Neural crest cell (in vitro differentiated cells): ENCODE results near the gene KCNQ1OT1. TPM values are rescaled to one million over a fixed set of nuclear protein-coding genes. Genes with fewer than 3 reads are reported as not detected.
"Not testable (repeated sequence)": the region's sequence is repeated elsewhere in the genome, so short reads cannot be mapped to it uniquely, and the experiment has no call there.

Experiments used
- DNase-seq: peaks from one replicate; pipeline ENCODE4 v3.0.0; 2021; ENCODE audit warnings: low read depth, mixed read lengths, low spot score
- H3K27ac Mint-ChIP-seq: one replicate; pipeline ENCODE4 v1.8.0; 2021; ENCODE audit warnings: mild to moderate bottlenecking, mixed read lengths; ENCODE audit not compliant: unreplicated experiment
- H3K27me3 Mint-ChIP-seq: 2 replicates; pipeline ENCODE4 v1.8.0; 2021; ENCODE audit warnings: low read depth, mild to moderate bottlenecking, mixed read lengths
- H3K36me3 Mint-ChIP-seq: 2 replicates; pipeline ENCODE4 v1.8.0; 2021; ENCODE audit warnings: low read depth, mild to moderate bottlenecking, mixed read lengths
- H3K4me1 Mint-ChIP-seq: 2 replicates; pipeline ENCODE4 v1.8.0; 2021; ENCODE audit warnings: mixed read lengths
- H3K4me3 Mint-ChIP-seq: one replicate; pipeline ENCODE4 v1.8.0; 2021; ENCODE audit warnings: mild to moderate bottlenecking, mixed read lengths
- H3K9me3 Mint-ChIP-seq: 2 replicates; pipeline ENCODE4 v1.8.0; 2021; ENCODE audit warnings: mixed read lengths
- CTCF ChIP-seq: fragments of 200-600 bp; sonication (generic); conservative IDR thresholded peaks from 2 replicates; pipeline ENCODE4 v1.5.0; 2021; ENCODE audit warnings: antibody characterized with exemption, mild to moderate bottlenecking
- total RNA-seq: library from RNA; stranded (reverse); gene quantifications from 2 replicates; pipeline ENCODE4 v1.2.1, GENCODE V29; 2021

The KCNQ1OT1 gene
- total RNA-seq, 1 donor from 2014 or later = 2.3 TPM

GRCh38 chr11:2641623-2642022 is 58.2 kb downstream of the KCNQ1OT1 start:
- TF ChIP-seq CTCF = no peak
- H3K4me1 Mint-ChIP-seq = no peaks in the 10 kb centered on the region

GRCh38 chr11:2639763-2640162 is 60.0 kb downstream of the KCNQ1OT1 start:
- H3K4me1 Mint-ChIP-seq, H3K27ac Mint-ChIP-seq, DNase-seq, H3K27me3 Mint-ChIP-seq: not testable (repeated sequence)
- Mint-ChIP-seq H3K36me3 (peaks cover 53% of the 10 kb centered on the region), H3K9me3 (peaks cover 30% of the 10 kb centered on the region), H3K4me3 (peak overlapping the region; percentile 19)

More at GRCh38 chr11:2641623-2642022, 58.2 kb downstream of the KCNQ1OT1 start:
- no peak for DNase-seq
- Mint-ChIP-seq H3K36me3 (peaks cover 62% of the 10 kb centered on the region), H3K27ac (no peak overlapping the region), H3K27me3 (peaks cover 6% of the 10 kb centered on the region), H3K9me3 (peaks cover 30% of the 10 kb centered on the region), H3K4me3 (no peak overlapping the region)

DNA sequence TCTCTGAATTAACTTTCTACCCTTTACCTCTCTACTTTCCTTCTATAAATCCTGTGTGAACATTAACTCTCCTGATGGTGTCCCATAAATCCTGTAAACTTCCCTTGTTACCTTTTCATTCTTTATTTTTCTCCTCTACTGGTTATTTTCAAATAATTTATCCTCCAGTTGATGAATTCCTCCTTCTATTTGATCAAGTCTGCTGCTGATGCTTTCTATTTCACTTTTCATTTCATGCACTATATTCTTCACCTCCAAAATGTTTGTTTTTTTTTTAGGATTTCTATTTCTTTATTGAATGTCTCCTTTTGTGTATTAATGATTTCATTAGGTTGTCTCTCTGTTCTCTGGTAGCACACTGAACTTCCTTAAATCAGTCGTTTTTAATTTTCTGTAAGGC is 68.6 kb downstream of the KCNQ1OT1 start:
- peaks cover 36% of the 10 kb centered on the region for H3K9me3 Mint-ChIP-seq
- H3K4me3 Mint-ChIP-seq = no peak overlapping the region

GRCh38 chr11:2630679-2631078 is 69.1 kb downstream of the KCNQ1OT1 start:
- Mint-ChIP-seq H3K27ac (no peak overlapping the region), H3K9me3 (peaks cover 36% of the 10 kb centered on the region), H3K36me3 (peaks cover 31% of the 10 kb centered on the region), H3K4me1 (no peaks in the 10 kb centered on the region), H3K4me3 (no peak overlapping the region), H3K27me3 (peaks cover 2% of the 10 kb centered on the region)
- no peak for DNase-seq
- no peak for TF ChIP-seq CTCF

More for the DNA sequence above, 68.6 kb downstream of the KCNQ1OT1 start:
- Mint-ChIP-seq H3K4me1 (no peaks in the 10 kb centered on the region), H3K27me3 (peaks cover 2% of the 10 kb centered on the region), H3K36me3 (peaks cover 31% of the 10 kb centered on the region), H3K27ac (no peak overlapping the region)
- no peak for TF ChIP-seq CTCF
- DNase-seq = no peak

- Mint-ChIP-seq H3K27me3 (peaks cover 2% of the 10 kb centered on the region), H3K9me3 (peaks cover 10% of the 10 kb centered on the region), H3K4me3 (no peak overlapping the region)
Observed at GRCh38 chr11:2625183-2625582, 74.6 kb downstream of the KCNQ1OT1 start.

GRCh38 chr11:2621894-2622293 is 77.9 kb downstream of the KCNQ1OT1 start:
- Mint-ChIP-seq H3K36me3 (no peaks in the 10 kb centered on the region), H3K27me3 (peaks cover 2% of the 10 kb centered on the region), H3K4me3 (no peak overlapping the region), H3K27ac (no peak overlapping the region), H3K4me1 (no peaks in the 10 kb centered on the region), H3K9me3 (peaks cover 6% of the 10 kb centered on the region)
- no peak for TF ChIP-seq CTCF
- no peak for DNase-seq

More at GRCh38 chr11:2625183-2625582, 74.6 kb downstream of the KCNQ1OT1 start:
- Mint-ChIP-seq H3K36me3 (no peaks in the 10 kb centered on the region), H3K4me1 (no peaks in the 10 kb centered on the region), H3K27ac (no peak overlapping the region)
- DNase-seq = no peak
- no peak for TF ChIP-seq CTCF
